ENCODE measurements around the gene DYRK3.
"Not testable (repeated sequence)": the region's sequence is repeated elsewhere in the genome, so short reads cannot be mapped to it uniquely, and the experiment has no call there.

DYRK3 gene

GRCh38 chr1:206634365-206635079 is 814 bp upstream of the DYRK3 start:
- peak; percentile 90 for DNase-seq
- peak overlapping the region; percentile 87 for H3K4me3 ChIP-seq (ENCODE audit: low read depth, low read length)
- TF ChIP-seq CTCF (IDR thresholded peaks at IDR 0.05; ENCODE audit: low read depth, low read length, missing control alignments) = peak; percentile 89
- peaks cover 1% of the 10 kb centered on the region for H3K36me3 ChIP-seq (replicated peaks)
- in situ Hi-C loops (cut with HindIII; ENCODE audit: low pct_ligation_motif_present, low sequenced_read_pairs) = no loop called here
- no peaks in the 10 kb centered on the region for H3K27me3 ChIP-seq (replicated peaks)
- peak overlapping the region; percentile 67 for H3K27ac ChIP-seq

DNA sequence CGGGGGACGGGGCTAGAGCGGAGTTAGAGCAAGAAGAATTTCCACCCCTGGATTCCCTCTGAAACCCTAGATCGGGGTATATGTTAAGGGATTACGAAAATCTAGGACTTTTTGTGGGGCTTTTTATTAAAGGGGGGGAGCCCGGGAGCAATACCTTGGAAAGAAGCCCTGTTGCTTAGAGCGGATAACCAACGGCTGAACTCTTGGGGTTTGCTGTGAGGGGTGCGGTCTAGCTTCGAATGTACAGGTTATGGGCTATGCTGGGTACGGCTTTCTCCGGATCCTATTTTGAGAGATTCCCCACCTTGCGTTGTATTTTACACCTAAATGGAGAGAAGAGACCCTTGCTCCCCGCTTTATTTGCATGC is 626 bp downstream of the DYRK3 start:
- H3K27ac ChIP-seq = peak overlapping the region; percentile 67
- no peaks in the 10 kb centered on the region for H3K27me3 ChIP-seq (replicated peaks)
- no peak for TF ChIP-seq CTCF (IDR thresholded peaks at IDR 0.05; ENCODE audit: low read depth, low read length, missing control alignments)
- in situ Hi-C loops (cut with HindIII; ENCODE audit: low pct_ligation_motif_present, low sequenced_read_pairs) = no loop called here
- no peak for DNase-seq
- H3K4me3 ChIP-seq (ENCODE audit: low read depth, low read length) = peak overlapping the region; percentile 87
- H3K36me3 ChIP-seq (replicated peaks) = peaks cover 2% of the 10 kb centered on the region

GRCh38 chr1:206636671-206637070 is 1.3 kb downstream of the DYRK3 start:
- H3K27ac ChIP-seq = no peak overlapping the region
- H3K36me3 ChIP-seq (replicated peaks) = peaks cover 2% of the 10 kb centered on the region
- H3K27me3 ChIP-seq (replicated peaks) = no peaks in the 10 kb centered on the region
- TF ChIP-seq CTCF (IDR thresholded peaks at IDR 0.05; ENCODE audit: low read depth, low read length, missing control alignments) = no peak
- DNase-seq = no peak
- in situ Hi-C loops (cut with HindIII; ENCODE audit: low pct_ligation_motif_present, low sequenced_read_pairs) = no loop called here
- peak overlapping the region; percentile 32 for H3K4me3 ChIP-seq (ENCODE audit: low read depth, low read length)

DNA sequence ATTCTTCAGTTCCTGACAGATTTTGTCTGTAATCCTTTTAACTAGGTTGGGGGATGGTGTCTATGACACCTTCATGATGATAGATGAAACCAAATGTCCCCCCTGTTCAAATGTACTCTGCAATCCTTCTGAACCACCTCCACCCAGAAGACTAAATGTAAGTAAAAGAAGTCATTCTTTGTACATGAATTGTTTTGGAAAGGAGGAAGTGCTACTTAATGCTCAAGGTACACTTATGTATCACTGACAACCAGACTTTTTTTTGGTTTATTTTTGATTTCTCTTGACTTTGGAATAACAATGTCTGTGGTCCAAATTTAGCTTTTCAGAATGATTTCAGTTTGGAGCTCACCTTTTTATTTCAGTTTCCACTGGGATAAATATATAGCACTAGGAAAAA is 2.3 kb downstream of the DYRK3 start:
- Histone ChIP-seq H3K4me3 (ENCODE audit: low read depth, low read length) (no peak overlapping the region), H3K27ac (no peak overlapping the region), H3K36me3 (replicated peaks) (peaks cover 5% of the 10 kb centered on the region), H3K27me3 (replicated peaks) (no peaks in the 10 kb centered on the region)
- no peak for DNase-seq
- in situ Hi-C loops (cut with HindIII; ENCODE audit: low pct_ligation_motif_present, low sequenced_read_pairs) = no loop called here
- TF ChIP-seq CTCF (IDR thresholded peaks at IDR 0.05; ENCODE audit: low read depth, low read length, missing control alignments) = no peak

GRCh38 chr1:206642074-206642473 is 6.7 kb downstream of the DYRK3 start:
- H3K27ac ChIP-seq; in situ Hi-C loops (cut with HindIII; ENCODE audit: low pct_ligation_motif_present, low sequenced_read_pairs); H3K36me3 ChIP-seq (replicated peaks); H3K4me3 ChIP-seq (ENCODE audit: low read depth, low read length); H3K27me3 ChIP-seq (replicated peaks); DNase-seq: not testable (repeated sequence)

DNA sequence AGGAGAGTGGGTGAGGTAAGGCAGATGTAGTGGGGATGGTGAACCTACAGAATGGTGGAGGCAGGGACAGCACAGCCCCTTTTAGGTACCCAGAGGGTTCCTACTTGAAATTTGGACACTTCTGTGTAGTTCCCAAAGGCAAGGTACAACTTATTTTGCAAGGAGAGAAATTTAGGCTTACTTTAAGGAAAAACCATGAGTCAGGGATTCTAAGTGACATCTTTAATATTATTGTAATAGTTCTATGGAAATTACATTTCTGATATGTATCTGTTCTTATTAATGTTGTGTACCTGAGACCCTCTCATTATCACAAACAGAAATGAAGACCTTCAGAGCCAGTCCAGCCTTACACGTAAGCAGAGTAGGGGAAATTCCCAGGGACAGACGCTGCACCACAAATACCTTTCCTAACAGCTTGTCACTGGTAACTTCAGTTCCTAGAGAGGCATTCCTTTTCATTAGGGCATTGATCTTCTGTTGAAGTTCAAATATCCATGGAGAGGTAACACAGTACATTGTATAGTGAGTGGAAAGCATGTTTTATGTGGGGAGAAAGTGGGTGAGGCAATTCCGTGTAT is 7.9 kb downstream of the DYRK3 start:
- no peak for TF ChIP-seq CTCF (IDR thresholded peaks at IDR 0.05; ENCODE audit: low read depth, low read length, missing control alignments)
- Histone ChIP-seq H3K27ac (no peak overlapping the region), H3K4me3 (ENCODE audit: low read depth, low read length) (no peak overlapping the region), H3K36me3 (replicated peaks) (peaks cover 11% of the 10 kb centered on the region), H3K27me3 (replicated peaks) (no peaks in the 10 kb centered on the region)
- DNase-seq = no peak
- in situ Hi-C loops (cut with HindIII; ENCODE audit: low pct_ligation_motif_present, low sequenced_read_pairs) = no loop called here

Data from brain microvascular endothelial cell (primary cell).